ENCODE data around the gene CTLA4. TPM values are rescaled to one million over a fixed set of nuclear protein-coding genes. Genes with fewer than 3 reads are reported as not detected.

The CTLA4 gene
- total RNA-seq, 1 donor from 2014 or later = 0.52 TPM

Other genes with a start within 250 kb of the CTLA4 start
- gene CD28, start 161.1 kb upstream of the CTLA4 start, total RNA-seq = 0.28 TPM
- not detected for gene ICOS, start 69.0 kb downstream of the CTLA4 start, total RNA-seq

All from esophagus mucosa (tissue), 1 donor.